ENCODE results near the gene STX1A. TPM values are rescaled to one million over a fixed set of nuclear protein-coding genes. Genes with fewer than 3 reads are reported as not detected.

STX1A gene
- total RNA-seq, 1 donor from 2014 or later, result 16.4 TPM

DNA sequence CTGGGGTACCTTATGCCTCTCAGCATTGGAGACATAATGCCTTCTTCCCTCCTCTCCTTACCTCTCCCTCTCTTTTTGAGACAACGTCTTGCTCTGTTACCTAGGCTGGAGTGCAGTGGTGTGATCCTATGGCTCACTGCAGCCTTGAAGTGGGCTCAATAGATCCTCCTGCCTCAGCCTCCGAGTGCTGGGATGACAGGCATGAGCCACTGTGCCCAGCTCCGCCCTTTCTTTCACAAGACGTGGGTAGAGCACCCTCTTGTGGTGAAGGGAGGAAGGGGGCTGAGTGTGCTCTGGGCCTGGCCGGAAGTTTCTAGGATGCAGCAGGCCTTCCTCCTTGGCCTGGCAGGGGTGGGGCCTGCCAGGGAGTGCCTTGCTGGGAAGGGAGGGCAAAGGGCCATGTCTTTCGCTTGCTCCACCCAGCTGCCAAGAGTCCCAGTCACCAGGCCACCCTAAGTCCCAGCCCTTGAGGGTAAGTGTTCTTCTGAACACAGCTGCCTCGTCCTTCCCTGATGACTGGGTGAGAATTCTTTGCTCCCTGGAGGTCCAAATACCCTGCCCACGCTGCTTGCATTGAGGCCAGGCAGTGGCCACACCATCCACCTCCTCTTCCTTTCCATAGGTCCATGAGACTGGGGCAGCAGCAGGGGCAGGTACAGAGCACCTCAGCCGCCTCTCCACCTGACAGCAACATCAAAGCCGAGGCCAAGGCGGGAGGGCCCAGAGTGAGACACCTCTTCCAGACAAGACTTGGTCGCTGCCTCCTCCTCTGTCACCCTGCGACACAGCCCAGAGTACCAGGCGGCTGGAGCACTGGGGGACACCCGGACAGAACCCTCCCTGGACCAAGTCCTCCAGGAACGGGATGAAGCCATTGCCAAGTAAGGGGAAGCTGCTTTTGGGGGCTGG, 15.4 kb upstream of the STX1A start:
- peak overlapping the region; percentile 50 for H3K27ac Mint-ChIP-seq (ENCODE audit: unreplicated experiment)

DNA sequence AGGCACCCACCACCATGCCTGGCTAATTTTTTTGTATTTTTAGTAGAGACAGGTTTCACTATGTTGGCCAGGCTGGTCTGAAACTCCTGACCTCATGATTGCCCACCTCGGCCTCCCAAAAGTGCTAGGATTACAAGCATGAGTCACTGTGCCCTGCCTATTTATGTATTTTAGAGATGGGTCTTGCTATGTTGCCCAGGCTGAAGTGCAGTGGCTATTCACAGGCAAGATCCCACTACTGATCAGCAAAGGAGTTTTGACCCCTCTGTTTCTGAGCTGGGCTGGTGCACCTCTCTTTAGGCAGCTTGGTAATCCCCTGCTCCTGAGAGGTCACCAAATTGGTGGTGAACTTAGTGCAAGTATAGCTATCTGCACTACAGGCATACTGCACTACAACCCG, 12.9 kb upstream of the STX1A start:
- DNase-seq (ENCODE audit: low read depth, low spot score), result no peak
- peaks cover 8% of the 10 kb centered on the region for H3K27me3 Mint-ChIP-seq (ENCODE audit: low read depth)
- H3K4me3 Mint-ChIP-seq, result no peak overlapping the region
- H3K27ac Mint-ChIP-seq (ENCODE audit: unreplicated experiment), result no peak overlapping the region
- H3K9me3 Mint-ChIP-seq, result no peaks in the 10 kb centered on the region
- H3K4me1 Mint-ChIP-seq, result peaks cover 8% of the 10 kb centered on the region
- no peaks in the 10 kb centered on the region for H3K36me3 Mint-ChIP-seq (ENCODE audit: low read depth)
- TF ChIP-seq, protein P1, sequence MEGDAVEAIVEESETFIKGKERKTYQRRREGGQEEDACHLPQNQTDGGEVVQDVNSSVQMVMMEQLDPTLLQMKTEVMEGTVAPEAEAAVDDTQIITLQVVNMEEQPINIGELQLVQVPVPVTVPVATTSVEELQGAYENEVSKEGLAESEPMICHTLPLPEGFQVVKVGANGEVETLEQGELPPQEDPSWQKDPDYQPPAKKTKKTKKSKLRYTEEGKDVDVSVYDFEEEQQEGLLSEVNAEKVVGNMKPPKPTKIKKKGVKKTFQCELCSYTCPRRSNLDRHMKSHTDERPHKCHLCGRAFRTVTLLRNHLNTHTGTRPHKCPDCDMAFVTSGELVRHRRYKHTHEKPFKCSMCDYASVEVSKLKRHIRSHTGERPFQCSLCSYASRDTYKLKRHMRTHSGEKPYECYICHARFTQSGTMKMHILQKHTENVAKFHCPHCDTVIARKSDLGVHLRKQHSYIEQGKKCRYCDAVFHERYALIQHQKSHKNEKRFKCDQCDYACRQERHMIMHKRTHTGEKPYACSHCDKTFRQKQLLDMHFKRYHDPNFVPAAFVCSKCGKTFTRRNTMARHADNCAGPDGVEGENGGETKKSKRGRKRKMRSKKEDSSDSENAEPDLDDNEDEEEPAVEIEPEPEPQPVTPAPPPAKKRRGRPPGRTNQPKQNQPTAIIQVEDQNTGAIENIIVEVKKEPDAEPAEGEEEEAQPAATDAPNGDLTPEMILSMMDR (conservative IDR thresholded peaks at IDR 0.05), result no peak

More for the DNA sequence above, 15.4 kb upstream of the STX1A start:
- Mint-ChIP-seq H3K9me3 (no peaks in the 10 kb centered on the region), H3K27me3 (ENCODE audit: low read depth) (no peaks in the 10 kb centered on the region), H3K36me3 (ENCODE audit: low read depth) (no peaks in the 10 kb centered on the region), H3K4me3 (peak overlapping the region; percentile 52), H3K4me1 (peaks cover 18% of the 10 kb centered on the region)
- TF ChIP-seq, protein P1 (conservative IDR thresholded peaks at IDR 0.05), result peak; percentile 84
- DNase-seq (ENCODE audit: low read depth, low spot score), result peak; percentile 72

DNA sequence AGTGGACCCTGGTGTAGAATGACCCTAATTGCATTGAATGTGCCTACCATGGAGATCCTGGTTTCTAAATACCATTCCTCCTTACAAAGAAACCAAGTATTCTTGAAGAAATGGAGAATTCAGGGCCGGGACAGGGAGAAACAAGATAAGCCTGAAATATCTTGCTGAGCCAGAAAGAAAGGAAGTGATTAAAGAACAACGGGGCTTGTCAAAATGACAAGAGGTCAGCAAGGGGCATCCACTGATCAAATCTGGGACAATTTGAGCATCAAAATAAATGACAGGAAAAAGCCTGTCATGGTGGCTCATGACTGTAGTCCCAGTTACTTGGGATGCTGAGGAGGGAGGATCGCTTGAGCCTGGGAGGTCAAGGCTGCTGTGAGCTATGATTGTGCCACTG, 11.0 kb upstream of the STX1A start:
- Mint-ChIP-seq H3K27ac (ENCODE audit: unreplicated experiment) (no peak overlapping the region), H3K36me3 (ENCODE audit: low read depth) (no peaks in the 10 kb centered on the region), H3K4me1 (peaks cover 8% of the 10 kb centered on the region), H3K27me3 (ENCODE audit: low read depth) (peaks cover 8% of the 10 kb centered on the region), H3K4me3 (peak overlapping the region; percentile 21), H3K9me3 (no peaks in the 10 kb centered on the region)
- no peak for DNase-seq (ENCODE audit: low read depth, low spot score)
- TF ChIP-seq, protein P1 (conservative IDR thresholded peaks at IDR 0.05), result no peak

DNA sequence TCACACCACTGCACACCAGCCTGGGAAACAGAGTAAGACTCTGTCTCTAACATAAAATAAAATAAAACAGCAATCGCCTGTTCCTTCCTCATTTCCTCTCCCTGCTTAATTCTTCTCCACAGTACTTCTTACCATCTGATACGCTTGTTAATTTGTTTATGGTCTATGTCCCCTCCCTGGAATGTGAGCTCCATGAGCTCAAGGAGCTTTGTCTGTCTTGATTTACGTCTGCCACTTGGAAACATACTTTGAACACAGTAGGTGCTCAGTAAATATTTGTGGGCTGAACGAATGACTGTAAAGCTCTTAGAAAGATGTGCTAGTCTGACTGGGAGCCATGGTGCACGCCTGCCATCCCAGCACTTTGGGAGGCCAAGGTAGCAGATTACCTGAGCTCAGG, 9.1 kb upstream of the STX1A start:
- Mint-ChIP-seq H3K27me3 (ENCODE audit: low read depth) (peaks cover 8% of the 10 kb centered on the region), H3K27ac (ENCODE audit: unreplicated experiment) (no peak overlapping the region), H3K9me3 (no peaks in the 10 kb centered on the region), H3K36me3 (ENCODE audit: low read depth) (no peaks in the 10 kb centered on the region), H3K4me1 (peaks cover 5% of the 10 kb centered on the region), H3K4me3 (no peak overlapping the region)
- TF ChIP-seq, protein P1 (conservative IDR thresholded peaks at IDR 0.05), result no peak
- no peak for DNase-seq (ENCODE audit: low read depth, low spot score)

DNA sequence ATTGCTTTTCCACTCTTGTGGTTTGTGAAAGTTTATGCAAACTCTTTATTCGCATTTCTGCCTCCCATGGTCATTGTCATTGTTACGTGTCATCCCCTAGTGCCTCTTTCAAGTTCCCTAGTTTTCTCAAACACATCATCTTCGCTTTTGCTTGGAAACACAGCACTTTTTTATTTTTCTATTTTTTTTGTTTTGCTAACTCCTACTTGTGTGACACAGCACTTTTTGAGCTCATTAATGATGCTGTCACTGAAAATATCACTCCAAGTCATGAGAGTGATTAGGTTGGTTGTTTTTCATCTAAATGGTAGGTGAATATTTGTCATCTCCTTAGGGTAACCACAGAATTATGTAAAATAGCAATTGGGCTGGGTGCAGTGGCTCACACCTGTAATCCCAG, 8.5 kb upstream of the STX1A start:
- TF ChIP-seq, protein P1 (conservative IDR thresholded peaks at IDR 0.05), result no peak
- Mint-ChIP-seq H3K4me1 (peaks cover 5% of the 10 kb centered on the region), H3K4me3 (no peak overlapping the region), H3K27me3 (ENCODE audit: low read depth) (peaks cover 8% of the 10 kb centered on the region), H3K27ac (ENCODE audit: unreplicated experiment) (no peak overlapping the region), H3K36me3 (ENCODE audit: low read depth) (no peaks in the 10 kb centered on the region), H3K9me3 (no peaks in the 10 kb centered on the region)
- DNase-seq (ENCODE audit: low read depth, low spot score), result no peak

All from neural crest cell (in vitro differentiated cells).